Femur (tissue), 1 donor: ENCODE results near the gene VIPR2.
"Not testable (repeated sequence)": the region's sequence is repeated elsewhere in the genome, so short reads cannot be mapped to it uniquely, and the experiment has no call there.

Experiments
- DNase-seq: peaks from one replicate; pipeline ENCODE4 v3.0.0-alpha.2; 2017

The VIPR2 gene

GRCh38 chr7:159004411-159004810 is 140.3 kb downstream of the VIPR2 start:
- DNase-seq, result no peak

- no peak for DNase-seq
Measured at GRCh38 chr7:159001811-159002210, 142.9 kb downstream of the VIPR2 start.

GRCh38 chr7:159000859-159001435 is 143.7 kb downstream of the VIPR2 start:
- DNase-seq, result no peak

- no peak for DNase-seq
Measured at GRCh38 chr7:159000070-159000469, 144.6 kb downstream of the VIPR2 start.

GRCh38 chr7:158999496-158999895 is 145.2 kb downstream of the VIPR2 start:
- DNase-seq, result no peak

- not testable (repeated sequence) for DNase-seq
Measured at GRCh38 chr7:158998261-158998660, 146.4 kb downstream of the VIPR2 start.

GRCh38 chr7:158997471-158997870 is 147.2 kb downstream of the VIPR2 start:
- DNase-seq, result no peak

- DNase-seq, result no peak
Measured at GRCh38 chr7:158997110-158997453, 147.6 kb downstream of the VIPR2 start.

GRCh38 chr7:158996214-158997109 is 148.2 kb downstream of the VIPR2 start:
- no peak for DNase-seq

GRCh38 chr7:158995514-158995913 is 149.2 kb downstream of the VIPR2 start:
- no peak for DNase-seq

GRCh38 chr7:158994687-158995086 is 150.0 kb downstream of the VIPR2 start:
- DNase-seq, result no peak

GRCh38 chr7:158993591-158993990 is 151.1 kb downstream of the VIPR2 start:
- no peak for DNase-seq

GRCh38 chr7:158992759-158993158 is 151.9 kb downstream of the VIPR2 start:
- DNase-seq, result no peak

GRCh38 chr7:158991824-158992621 is 152.6 kb downstream of the VIPR2 start:
- DNase-seq, result no peak

- no peak for DNase-seq
Measured at GRCh38 chr7:158988996-158989395, 155.7 kb downstream of the VIPR2 start.

- no peak for DNase-seq
Measured at GRCh38 chr7:158988302-158988862, 156.3 kb downstream of the VIPR2 start.

GRCh38 chr7:158987691-158988090 is 157.0 kb downstream of the VIPR2 start:
- DNase-seq, result no peak

- DNase-seq, result no peak
Measured at GRCh38 chr7:158985583-158985982, 159.1 kb downstream of the VIPR2 start.

- DNase-seq, result not testable (repeated sequence)
Measured at GRCh38 chr7:158984007-158984406, 160.7 kb downstream of the VIPR2 start.

GRCh38 chr7:158982080-158982479 is 162.6 kb downstream of the VIPR2 start:
- not testable (repeated sequence) for DNase-seq

- DNase-seq, result no peak
Measured at GRCh38 chr7:158979635-158980351, 164.9 kb downstream of the VIPR2 start.

- no peak for DNase-seq
Measured at GRCh38 chr7:158979023-158979529, 165.6 kb downstream of the VIPR2 start.
